Cerebellar cortex (tissue), 1 donor: Measurements from ENCODE around the gene TRIM41.
A peak's percentile ranks its signal among the peaks of the same experiment; 100 is the strongest.

ENCODE experiments used
- DNase-seq: peaks from one replicate; pipeline ENCODE4 v3.0.0-alpha.2; 2015; ENCODE audit warnings: low spot score

TRIM41 gene

GRCh38 chr5:181231432-181231831 is 8.4 kb downstream of the TRIM41 start:
- no peak for DNase-seq

- no peak for DNase-seq
These were observed 9.5 kb downstream of the TRIM41 start for GRCh38 chr5:181232593-181232992.

GRCh38 chr5:181233088-181233800 is 10.2 kb downstream of the TRIM41 start:
- DNase-seq, result no peak

GRCh38 chr5:181233801-181234454 is 10.8 kb downstream of the TRIM41 start:
- DNase-seq, result no peak

GRCh38 chr5:181234455-181235306 is 11.6 kb downstream of the TRIM41 start:
- peak; percentile 57 for DNase-seq

- no peak for DNase-seq
These were observed 12.2 kb downstream of the TRIM41 start for GRCh38 chr5:181235323-181235688.

GRCh38 chr5:181235689-181236366 is 12.7 kb downstream of the TRIM41 start:
- no peak for DNase-seq

GRCh38 chr5:181236471-181236870 is 13.4 kb downstream of the TRIM41 start:
- DNase-seq, result no peak

- no peak for DNase-seq
These were observed 14.0 kb downstream of the TRIM41 start for GRCh38 chr5:181236954-181237641.

- no peak for DNase-seq
These were observed 14.8 kb downstream of the TRIM41 start for GRCh38 chr5:181237729-181238385.

- no peak for DNase-seq
These were observed 16.1 kb downstream of the TRIM41 start for GRCh38 chr5:181239062-181239663.

- no peak for DNase-seq
These were observed 18.4 kb downstream of the TRIM41 start for GRCh38 chr5:181241393-181241975.

GRCh38 chr5:181242031-181242451 is 19.0 kb downstream of the TRIM41 start:
- DNase-seq, result no peak

- DNase-seq, result no peak
These were observed 20.0 kb downstream of the TRIM41 start for GRCh38 chr5:181243018-181243563.

GRCh38 chr5:181243564-181244343 is 20.7 kb downstream of the TRIM41 start, which contains the start of gene RACK1:
Gene RACK1, minus strand, starts transcription at chr5:181243906. Its CDS starts 106 bp downstream, at chr5:181243800.
- DNase-seq, result peak; percentile 96

- DNase-seq, result no peak
These were observed 22.6 kb downstream of the TRIM41 start for GRCh38 chr5:181245427-181246275.

GRCh38 chr5:181246276-181247049 is 23.4 kb downstream of the TRIM41 start:
- peak; percentile 83 for DNase-seq
